ENCODE results near the gene BIRC5. TPM values are rescaled to one million over a fixed set of nuclear protein-coding genes. Genes with fewer than 3 reads are reported as not detected.

The BIRC5 gene
- total RNA-seq, 1 donor from 2014 or later: 12.3 TPM

DNA sequence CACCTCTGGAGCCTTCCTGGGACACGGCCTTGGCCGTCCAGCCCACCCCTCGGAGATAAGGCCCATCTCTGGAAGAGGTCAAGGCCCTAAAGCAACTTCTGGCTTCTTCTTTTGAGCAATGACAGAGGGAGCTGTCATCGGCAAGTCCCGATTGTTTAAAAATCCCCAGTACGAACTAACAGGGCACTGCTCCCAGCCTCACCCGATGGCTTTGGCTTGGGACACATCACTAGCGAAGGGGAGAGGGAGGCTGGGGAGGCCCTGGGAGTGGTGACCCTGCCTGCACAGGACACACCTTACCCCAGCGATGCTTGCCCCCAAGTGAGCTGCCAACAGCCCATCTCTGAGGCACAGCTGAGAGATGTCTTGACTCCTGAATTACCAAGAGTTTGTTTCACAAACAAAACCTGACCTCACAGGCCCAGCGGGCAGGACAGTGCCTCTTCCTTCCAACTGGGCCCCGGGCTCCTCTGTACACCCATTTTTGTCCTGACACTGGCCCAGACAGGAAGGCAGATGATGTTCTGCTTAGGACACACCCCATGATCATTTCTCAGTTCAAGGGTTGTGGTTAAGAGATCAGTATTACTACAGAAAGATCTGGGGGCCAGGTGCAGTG, 40.8 kb upstream of the BIRC5 start:
- Mint-ChIP-seq H3K4me1 (ENCODE audit: unreplicated experiment) (peaks cover 31% of the 10 kb centered on the region), H3K9me3 (ENCODE audit: unreplicated experiment) (no peaks in the 10 kb centered on the region), H3K27me3 (ENCODE audit: unreplicated experiment) (no peaks in the 10 kb centered on the region), H3K27ac (ENCODE audit: unreplicated experiment) (peak overlapping the region; percentile 71), H3K36me3 (ENCODE audit: unreplicated experiment) (peaks cover 3% of the 10 kb centered on the region), H3K4me3 (ENCODE audit: unreplicated experiment) (no peak overlapping the region)
- TF ChIP-seq, protein P1, sequence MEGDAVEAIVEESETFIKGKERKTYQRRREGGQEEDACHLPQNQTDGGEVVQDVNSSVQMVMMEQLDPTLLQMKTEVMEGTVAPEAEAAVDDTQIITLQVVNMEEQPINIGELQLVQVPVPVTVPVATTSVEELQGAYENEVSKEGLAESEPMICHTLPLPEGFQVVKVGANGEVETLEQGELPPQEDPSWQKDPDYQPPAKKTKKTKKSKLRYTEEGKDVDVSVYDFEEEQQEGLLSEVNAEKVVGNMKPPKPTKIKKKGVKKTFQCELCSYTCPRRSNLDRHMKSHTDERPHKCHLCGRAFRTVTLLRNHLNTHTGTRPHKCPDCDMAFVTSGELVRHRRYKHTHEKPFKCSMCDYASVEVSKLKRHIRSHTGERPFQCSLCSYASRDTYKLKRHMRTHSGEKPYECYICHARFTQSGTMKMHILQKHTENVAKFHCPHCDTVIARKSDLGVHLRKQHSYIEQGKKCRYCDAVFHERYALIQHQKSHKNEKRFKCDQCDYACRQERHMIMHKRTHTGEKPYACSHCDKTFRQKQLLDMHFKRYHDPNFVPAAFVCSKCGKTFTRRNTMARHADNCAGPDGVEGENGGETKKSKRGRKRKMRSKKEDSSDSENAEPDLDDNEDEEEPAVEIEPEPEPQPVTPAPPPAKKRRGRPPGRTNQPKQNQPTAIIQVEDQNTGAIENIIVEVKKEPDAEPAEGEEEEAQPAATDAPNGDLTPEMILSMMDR (IDR thresholded peaks at IDR 0.05): no peak
- no peak for DNase-seq (ENCODE audit: extremely low spot score, unreplicated experiment)

DNA sequence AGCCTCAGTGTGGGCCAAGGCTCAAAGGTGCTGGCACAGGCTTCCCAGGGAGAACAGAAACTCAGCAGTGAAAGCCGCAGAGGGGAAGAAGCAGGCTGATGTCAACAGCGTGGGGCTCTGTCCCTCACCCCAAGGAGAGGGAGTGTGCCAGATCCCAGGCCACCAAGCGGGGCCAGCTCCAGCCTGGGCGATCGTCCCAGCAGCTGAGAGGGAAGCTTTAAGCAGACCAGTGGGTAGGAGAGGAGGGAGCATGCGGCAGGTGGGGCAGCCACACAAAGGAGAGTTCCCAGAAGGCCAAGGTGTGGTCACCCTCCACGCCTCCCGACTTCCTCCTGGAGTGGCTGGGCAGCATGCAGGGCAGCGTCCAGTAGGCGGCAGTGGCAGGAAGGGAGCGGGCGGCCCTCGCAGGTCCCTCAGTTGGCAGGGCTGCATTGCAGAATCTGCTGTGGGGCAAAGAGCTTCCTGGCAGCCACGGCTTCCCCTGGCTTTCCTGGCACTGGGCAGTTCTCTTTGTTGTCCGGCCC, 39.6 kb upstream of the BIRC5 start:
- Mint-ChIP-seq H3K4me3 (ENCODE audit: unreplicated experiment) (no peak overlapping the region), H3K36me3 (ENCODE audit: unreplicated experiment) (peaks cover 3% of the 10 kb centered on the region), H3K4me1 (ENCODE audit: unreplicated experiment) (peaks cover 33% of the 10 kb centered on the region), H3K9me3 (ENCODE audit: unreplicated experiment) (no peaks in the 10 kb centered on the region), H3K27me3 (ENCODE audit: unreplicated experiment) (no peaks in the 10 kb centered on the region), H3K27ac (ENCODE audit: unreplicated experiment) (peak overlapping the region; percentile 56)
- DNase-seq (ENCODE audit: extremely low spot score, unreplicated experiment): no peak
- TF ChIP-seq, protein P1 (IDR thresholded peaks at IDR 0.05): no peak

DNA sequence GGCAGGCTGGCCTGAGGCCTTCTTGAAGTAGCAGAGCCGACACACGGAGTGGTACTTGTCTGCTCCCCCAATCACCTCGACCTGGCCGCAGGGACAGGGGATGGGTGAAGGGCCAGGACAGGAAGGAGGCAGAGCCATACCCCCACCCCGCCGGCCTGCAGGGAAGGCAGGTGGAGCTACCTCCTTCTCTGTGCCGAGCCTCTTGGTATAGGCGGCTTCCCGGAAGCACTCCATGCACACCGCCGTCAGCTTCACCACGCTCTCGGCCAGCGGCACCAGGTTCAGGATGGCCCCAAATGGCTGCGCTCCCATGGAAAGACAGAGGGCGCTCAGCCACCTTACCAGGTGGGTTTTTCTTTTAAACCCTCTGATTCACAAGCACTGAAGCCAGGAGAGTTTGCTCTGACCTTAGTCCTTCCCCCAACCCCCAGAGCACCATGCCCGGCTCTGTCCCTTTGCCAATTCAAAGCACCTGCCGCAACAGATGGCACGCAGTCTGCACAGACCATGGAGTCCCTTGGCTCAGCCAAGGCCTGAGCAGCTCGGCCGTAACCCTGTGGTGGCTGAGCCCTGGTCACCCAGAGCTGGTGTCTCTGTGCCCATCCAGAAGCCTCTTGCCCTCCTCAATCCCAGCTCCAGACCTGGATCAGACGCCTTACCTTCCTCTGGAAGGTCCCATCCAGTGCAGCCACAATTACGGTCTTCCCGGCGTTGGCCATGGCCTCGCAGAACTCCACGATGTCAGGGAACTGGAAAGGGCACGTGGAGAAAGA, 39.0 kb upstream of the BIRC5 start:
- peaks cover 35% of the 10 kb centered on the region for H3K4me1 Mint-ChIP-seq (ENCODE audit: unreplicated experiment)
- H3K27me3 Mint-ChIP-seq (ENCODE audit: unreplicated experiment): no peaks in the 10 kb centered on the region
- peaks cover 3% of the 10 kb centered on the region for H3K36me3 Mint-ChIP-seq (ENCODE audit: unreplicated experiment)
- no peak overlapping the region for H3K4me3 Mint-ChIP-seq (ENCODE audit: unreplicated experiment)
- no peaks in the 10 kb centered on the region for H3K9me3 Mint-ChIP-seq (ENCODE audit: unreplicated experiment)
- no peak overlapping the region for H3K27ac Mint-ChIP-seq (ENCODE audit: unreplicated experiment)
- no peak for DNase-seq (ENCODE audit: extremely low spot score, unreplicated experiment)
- TF ChIP-seq, protein P1 (IDR thresholded peaks at IDR 0.05): no peak

DNA sequence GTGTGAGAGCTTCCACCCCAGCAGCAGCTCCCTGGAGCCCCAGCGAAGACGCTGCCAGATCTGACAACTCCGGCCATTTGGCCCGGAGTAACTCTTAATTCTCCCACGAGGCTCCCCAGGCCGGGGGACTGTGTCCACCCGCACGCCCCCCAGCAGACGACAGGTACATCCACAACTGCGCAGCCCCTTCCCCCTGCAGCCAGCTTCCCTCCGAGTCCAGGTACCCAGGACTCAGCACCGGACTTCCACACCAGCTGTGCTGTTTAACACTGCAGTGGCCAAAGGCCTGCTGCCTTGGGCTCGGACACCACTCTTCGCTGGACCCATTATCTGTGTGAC, 38.4 kb upstream of the BIRC5 start:
- H3K9me3 Mint-ChIP-seq (ENCODE audit: unreplicated experiment): no peaks in the 10 kb centered on the region
- H3K27ac Mint-ChIP-seq (ENCODE audit: unreplicated experiment): no peak overlapping the region
- H3K4me3 Mint-ChIP-seq (ENCODE audit: unreplicated experiment): no peak overlapping the region
- no peak for DNase-seq (ENCODE audit: extremely low spot score, unreplicated experiment)
- peaks cover 3% of the 10 kb centered on the region for H3K36me3 Mint-ChIP-seq (ENCODE audit: unreplicated experiment)
- no peaks in the 10 kb centered on the region for H3K27me3 Mint-ChIP-seq (ENCODE audit: unreplicated experiment)
- peaks cover 41% of the 10 kb centered on the region for H3K4me1 Mint-ChIP-seq (ENCODE audit: unreplicated experiment)
- TF ChIP-seq, protein P1 (IDR thresholded peaks at IDR 0.05): no peak

DNA sequence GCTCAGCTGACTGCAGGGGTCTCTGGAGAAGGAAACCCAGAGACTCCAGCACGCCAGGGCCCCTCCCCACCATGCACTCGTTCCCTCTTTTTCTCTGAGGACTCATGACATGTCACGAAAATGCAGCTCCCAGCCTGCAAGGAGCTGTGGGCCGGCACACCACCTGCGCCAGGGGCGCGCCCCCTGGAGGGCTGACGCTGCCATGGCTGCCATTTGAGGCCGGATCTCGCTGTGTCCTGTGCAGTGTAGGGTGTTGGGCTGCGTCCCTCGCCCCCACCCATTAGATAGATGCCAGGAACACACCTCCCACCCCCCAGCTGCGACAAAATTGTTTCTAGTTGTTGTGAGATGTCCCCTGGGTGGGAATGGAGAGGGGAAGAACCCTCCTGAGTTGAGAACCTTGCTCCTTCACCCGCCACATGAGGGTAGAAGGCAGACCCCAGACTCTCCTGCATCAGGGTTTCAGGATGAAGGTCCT, 37.5 kb upstream of the BIRC5 start:
- Mint-ChIP-seq H3K27me3 (ENCODE audit: unreplicated experiment) (no peaks in the 10 kb centered on the region), H3K27ac (ENCODE audit: unreplicated experiment) (no peak overlapping the region), H3K4me3 (ENCODE audit: unreplicated experiment) (no peak overlapping the region), H3K9me3 (ENCODE audit: unreplicated experiment) (no peaks in the 10 kb centered on the region), H3K36me3 (ENCODE audit: unreplicated experiment) (peaks cover 3% of the 10 kb centered on the region), H3K4me1 (ENCODE audit: unreplicated experiment) (peaks cover 42% of the 10 kb centered on the region)
- TF ChIP-seq, protein P1 (IDR thresholded peaks at IDR 0.05): peak; percentile 76
- peak; percentile 87 for DNase-seq (ENCODE audit: extremely low spot score, unreplicated experiment)
